Measurements from ENCODE around the gene C14orf119.

C14orf119 gene, protein sequence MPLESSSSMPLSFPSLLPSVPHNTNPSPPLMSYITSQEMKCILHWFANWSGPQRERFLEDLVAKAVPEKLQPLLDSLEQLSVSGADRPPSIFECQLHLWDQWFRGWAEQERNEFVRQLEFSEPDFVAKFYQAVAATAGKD

DNA sequence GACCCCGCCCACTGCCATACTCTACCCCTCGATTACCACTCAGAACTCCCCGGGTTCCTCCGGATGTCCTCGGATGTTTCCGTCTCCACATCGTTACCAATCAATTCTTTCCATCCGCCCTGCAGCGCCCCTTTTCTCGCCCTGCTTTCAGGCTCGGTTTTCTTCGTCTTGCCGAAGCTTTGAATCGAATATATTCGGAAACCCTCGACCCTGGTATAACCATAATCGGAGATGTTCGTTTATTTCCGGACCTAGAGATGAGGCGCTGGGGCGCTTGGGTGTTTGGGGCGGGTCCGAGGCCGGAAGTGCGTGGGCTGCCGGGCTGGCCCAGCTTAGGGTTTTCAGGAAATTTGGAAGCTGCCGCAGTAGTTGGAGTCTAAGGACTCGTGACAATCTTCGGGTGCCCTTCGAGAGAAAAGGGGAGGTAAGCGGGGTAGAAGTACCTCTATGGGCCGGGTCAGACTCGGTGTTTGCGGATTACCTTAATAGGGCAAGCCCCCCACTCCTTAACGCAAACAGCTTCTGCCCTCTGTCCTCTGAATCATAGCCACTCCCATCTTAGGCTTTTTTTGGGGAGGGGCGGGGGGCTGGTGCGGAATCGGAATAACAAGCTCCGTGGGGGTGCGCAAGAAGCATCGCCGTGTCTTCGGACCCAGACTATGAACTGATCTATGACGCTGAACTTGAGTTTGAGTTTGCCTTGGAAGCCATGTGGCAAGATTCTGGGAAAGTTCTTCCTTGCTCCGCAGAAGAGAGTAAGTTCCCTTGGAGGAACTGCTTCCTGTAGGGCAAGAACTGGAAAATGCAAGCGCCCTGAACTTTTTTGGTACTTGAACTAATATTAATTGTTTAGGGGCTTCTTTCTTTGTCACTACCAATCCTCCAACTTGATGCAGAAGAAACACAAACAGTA, at the start of gene C14orf119:
C14orf119 (plus strand) TSS at position 310 of the 913 bp plus-strand sequence. CDS start 2,154 bp downstream, outside the sequence.
- peak in 1 of 2 donors; percentile 99 for DNase-seq (ENCODE audit: low read depth in 2 of 2)

DNA sequence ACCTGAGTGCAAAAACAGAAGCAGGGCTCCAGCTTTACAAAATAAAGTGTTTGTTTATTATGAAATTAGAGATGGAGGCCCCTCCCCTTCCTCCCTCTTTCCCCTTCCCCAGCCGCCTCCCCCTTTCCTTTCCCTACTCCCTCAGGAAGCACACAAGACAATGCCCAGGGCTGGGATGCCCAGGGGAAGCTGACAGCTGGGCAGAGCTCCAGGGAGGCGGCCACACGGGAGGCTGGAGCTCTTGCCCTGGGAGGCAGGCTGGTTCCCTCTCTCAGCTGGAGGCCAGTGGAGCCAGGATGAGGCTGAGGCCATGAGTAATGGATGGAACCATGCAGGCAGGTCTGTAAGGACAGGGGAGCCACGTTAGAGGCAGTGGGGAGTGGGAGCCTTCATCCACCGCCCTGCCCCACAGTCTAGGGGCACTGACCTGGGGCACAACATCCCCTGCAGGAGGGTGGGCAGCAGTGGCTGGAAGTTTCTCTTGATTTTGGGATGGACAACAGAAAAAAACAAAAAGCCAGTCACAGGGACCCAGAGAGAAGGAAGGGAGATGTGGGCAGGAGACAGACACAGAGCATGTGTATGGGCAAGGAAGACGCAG, 48.2 kb upstream of the C14orf119 start:
- no peak for DNase-seq (ENCODE audit: low read depth in 2 of 2)

DNA sequence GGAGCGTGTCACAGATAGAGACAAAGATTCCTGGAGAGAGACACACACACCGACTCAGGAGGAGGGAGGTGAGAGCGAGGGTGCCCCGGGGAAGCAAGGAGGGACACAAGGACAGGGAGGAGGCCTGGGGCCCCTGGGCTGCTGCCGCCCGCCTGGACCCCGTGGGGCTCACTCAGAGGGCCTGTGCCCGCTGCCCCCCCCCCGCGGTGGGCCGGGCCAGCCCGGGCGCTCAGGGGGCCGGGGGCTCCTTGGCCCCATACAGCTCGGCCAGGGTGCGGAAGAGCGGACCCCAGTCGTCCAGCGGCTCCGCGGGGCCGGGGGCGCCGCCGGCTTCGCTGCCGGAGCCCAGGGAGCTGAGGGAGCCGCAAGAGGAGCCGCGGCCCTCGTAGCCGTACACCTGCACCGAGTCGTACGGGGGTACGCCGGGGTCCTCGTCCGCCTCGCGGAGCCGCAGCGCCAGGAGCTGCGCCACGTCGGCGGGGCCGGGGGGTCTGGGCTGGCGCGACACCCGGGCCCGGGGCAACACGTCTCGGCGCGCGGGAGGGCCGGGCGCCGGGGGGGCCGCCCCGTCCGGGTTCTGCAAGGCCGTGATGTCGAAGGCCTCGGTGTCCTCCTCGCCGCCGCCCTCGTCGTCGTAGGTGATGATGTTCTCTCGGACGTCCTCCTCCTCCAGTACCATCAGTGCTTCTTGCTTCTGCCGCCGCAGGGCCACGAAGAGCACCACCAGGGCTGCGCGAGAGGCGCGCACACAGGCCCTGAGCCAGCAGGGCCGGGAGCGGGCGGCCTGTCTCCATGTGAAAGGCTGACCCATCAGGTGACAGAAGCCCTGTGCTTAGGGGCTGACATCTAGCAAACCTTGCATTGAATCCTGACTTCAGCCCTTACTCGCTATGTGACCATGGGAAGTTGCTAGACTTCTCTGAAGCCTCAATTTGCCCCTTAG, 47.3 kb upstream of the C14orf119 start:
- no peak for DNase-seq (ENCODE audit: low read depth in 2 of 2)

DNA sequence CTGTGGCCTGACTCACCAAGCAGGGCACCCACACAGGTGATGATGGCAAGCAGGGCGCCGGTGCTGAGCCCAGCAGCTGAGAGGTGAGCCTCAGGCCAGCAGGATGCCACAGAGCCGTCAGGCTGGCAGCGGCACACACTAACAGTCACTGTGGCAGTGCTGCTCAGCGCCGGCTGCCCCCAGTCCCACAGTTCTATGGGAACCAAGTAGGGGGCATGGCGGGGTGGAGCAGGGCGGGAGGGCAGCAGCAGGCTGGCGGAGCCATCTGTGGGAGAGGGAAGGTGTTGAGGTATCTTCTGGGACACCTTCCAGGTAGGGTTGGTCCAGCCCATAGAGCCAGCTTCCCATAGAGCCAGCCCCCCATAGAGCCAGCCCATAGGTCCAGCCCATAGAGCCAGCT, 46.3 kb upstream of the C14orf119 start:
- no peak for DNase-seq (ENCODE audit: low read depth in 2 of 2)

DNA sequence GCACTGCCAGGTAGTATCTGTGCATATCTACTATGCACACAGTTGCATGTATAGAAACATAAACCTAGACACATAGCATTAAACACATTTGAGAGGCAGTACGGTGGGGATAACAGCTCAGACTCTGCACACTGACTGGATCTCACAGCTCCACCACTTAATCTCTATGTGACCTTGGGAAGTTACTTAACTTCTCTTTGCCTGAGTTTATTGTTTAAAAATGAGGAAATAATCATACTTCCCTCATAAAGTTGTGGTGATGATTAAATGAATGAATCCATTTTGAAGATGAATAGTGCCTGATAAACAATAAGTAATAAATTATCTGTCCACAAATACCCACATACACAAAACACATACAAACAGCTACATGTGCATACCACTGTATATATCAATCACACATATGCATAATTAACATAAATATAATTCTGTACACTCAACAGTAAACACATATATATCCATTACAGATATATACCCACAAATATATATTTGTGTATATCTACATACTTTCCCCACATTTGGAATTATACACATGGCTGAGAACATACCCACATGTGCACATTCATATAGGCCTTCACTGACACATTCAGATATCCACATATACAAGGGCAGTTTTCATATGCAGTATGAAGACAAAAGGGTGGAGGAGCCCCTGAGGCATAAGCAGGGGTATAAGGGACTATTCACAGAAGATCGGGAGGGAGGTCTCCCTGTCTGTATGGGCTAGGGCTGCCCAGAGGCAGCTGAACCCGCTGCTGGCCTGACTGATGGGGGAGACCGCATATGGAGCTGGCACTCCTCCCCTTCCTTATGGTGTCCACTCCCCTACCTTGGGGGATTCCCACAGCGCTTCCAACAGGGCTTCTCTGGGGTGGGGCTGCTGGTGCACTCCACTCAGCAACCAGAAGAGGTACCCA, 43.9 kb upstream of the C14orf119 start:
- no peak for DNase-seq (ENCODE audit: low read depth in 2 of 2)

DNA sequence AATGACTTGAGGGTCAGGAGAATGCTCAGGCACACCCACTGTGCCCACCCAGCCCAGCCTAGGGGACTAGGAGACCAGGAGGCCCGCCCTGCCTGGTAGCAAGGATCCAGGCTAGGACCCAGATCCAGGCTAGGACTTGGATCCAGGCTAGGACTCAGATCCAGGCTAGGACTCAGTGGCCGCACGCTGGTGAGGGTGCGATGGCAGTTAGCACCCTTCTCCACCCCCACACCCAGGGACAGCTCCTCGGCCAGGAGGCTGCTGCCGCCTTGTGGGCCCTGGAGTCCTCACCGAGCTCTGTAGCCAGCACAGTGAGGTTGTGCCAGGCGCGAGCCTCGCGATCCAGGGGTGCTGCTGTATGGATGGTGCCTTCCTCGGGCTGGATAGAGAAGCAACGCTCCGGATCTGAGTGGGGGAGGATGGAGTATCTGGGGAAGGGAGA, 43.1 kb upstream of the C14orf119 start:
- DNase-seq (ENCODE audit: low read depth in 2 of 2) = no peak

DNA sequence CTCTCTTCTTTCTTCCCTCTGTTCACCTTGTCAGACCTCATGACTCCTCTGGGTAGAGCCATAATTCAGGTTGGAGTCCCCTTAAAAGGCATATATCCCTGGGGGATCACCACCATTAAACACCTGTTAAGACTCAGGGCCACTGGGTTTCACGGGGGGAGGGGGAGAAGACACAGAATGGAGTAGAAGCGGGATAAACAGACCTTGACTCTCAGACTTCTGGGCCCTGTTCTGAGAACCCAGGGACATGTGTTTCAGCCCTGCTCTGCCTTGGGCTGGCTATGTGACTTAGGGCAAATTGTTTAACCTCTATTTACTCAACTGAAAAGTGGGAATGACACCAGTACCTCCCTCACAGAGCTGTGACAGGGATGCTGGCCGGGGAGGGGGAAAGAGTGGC, 42.6 kb upstream of the C14orf119 start:
- DNase-seq (ENCODE audit: low read depth in 2 of 2) = no peak

DNA sequence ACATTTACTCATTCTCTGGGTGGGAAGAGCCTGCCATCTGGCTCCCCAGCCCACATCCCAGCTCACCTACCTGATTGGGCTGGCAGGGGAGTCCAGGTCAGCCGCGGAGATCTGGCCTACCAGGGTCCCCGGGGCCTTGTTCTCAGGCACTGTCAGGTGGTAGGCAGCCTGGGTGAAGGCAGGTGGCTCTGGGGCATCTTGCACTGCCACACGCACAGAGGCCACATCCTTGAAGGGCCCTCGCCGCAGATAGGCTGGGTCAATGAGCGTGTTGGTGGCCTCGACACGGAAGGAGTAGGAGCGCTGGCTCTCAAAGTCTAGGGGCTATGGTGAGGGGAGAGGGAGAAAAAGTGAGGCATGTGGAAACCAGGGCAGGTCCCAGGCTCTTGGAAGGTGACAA, 41.9 kb upstream of the C14orf119 start:
- no peak for DNase-seq (ENCODE audit: low read depth in 2 of 2)

DNA sequence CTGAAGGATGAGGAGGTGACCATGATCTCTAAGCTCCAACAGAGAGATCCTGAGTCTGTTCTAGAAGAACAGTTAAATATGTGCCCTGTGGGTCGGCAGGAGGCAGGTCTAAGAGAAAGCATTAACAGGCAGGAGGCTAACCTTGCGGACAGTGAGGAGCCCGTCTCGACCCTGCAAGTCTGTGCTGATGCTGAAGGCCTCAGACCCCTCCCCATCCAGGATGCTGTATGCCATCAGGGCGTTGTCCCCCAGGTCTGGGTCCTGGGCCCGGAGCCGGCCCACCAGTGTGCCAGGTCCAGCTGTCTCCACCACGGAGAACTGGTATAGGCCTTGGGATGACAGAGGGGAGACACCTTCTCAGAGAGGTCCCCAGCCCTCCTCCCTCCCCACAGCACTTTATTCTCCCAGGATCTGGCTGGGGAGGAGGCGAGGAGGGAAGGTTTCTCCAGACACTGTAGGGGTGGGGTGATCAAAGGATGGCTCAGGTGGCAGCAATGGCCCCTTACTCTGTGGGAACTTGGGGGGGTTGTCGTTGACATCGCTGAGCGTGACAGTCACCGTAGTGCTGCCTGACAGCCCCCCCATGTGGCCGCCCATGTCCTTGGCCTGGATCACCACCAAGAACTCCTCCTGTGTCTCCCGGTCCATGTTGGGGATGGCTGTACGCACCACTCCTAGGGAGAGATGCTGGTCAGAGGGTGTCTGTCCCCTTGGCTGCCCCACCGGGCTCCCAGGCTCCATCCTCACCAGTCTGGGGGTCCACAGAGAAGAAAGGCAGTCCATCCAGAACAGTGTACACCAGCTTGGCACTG, 41.1 kb upstream of the C14orf119 start:
- DNase-seq (ENCODE audit: low read depth in 2 of 2) = no peak

DNA sequence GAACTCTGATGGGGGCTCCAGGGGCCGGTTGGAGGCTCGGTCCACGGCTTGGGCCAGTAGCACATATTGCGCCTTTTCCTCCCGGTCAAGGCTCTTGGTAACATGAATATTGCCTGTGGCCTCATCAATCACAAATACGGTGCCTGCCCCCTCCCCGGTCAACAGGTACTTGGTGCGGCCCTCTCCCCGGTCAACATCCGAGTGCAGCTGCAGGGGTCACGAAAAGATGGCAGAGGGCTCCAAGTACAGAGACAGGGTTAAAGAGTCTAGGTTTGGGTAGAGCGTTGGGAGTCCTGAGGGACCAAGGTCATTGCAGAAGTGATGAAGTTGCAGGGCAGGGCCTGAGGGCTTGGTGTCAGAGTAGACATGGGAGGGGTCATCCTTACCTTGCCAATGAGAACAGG, 40.2 kb upstream of the C14orf119 start:
- DNase-seq (ENCODE audit: low read depth in 2 of 2) = no peak

DNA sequence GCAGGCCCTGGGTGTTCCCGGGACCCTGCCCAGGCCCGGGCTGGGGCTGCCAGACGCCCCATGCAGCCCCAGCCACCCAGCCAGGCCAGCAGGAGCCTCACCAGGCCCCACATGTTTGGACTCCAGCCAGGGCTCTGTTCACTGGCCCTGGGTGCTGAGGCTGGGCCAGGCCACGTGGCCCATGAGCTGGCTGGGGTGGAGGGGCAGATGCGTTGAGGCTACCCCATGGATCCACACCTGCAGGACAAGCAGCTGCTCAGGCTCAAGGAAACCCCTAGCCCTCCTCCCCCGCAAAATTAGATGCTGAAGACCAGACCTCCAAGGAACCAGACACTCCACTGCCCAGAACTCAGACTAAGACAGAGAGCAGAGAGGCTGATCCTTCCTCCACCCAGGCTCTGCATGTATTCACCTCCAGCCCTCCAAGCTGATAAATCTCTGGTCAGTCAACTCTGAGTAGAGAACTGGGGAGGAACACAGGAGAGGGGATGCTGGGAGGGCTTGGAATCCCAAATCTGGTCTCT, 39.6 kb upstream of the C14orf119 start:
- no peak for DNase-seq (ENCODE audit: low read depth in 2 of 2)

DNA sequence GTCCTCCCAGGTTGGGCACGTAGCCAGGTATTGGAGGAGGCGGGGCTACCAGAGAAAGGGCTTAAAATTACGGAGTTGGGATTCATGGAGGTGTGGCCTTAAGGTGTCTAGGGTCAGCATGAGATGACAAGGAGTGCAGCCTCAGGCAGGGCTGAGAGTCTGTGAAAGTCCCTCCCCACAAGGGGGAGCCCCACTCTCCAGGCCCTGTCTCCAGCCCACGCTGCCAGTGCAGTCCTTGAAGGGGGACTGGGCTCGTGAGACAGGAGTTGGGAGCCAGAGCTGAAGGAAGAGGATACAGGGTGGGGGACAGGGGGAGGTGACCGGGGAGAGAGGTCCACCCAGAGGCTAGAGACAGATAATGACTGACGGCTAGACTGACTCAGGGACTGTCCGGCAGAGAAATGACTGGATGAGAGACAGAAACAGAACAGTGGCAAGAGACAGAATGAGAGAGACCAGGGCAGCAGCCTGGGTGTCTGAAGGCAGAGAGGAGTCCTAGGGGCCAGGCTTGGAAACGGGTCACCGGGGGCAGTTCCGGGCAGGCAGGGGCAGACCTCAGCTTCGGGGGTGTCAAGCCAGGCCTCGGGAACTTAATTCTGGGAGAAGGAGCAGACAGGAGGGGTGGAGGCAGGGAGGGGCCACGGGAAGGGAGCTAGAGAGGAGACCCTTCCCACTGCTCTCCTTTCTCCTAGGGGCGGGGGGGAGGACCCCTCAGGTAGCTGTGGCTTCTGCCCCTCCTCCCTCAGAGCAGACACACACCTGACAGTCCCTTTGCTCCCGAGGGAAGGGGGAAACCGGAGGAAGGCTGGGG, 39.0 kb upstream of the C14orf119 start:
- DNase-seq (ENCODE audit: low read depth in 2 of 2) = peak; percentile 41 to 45

DNA sequence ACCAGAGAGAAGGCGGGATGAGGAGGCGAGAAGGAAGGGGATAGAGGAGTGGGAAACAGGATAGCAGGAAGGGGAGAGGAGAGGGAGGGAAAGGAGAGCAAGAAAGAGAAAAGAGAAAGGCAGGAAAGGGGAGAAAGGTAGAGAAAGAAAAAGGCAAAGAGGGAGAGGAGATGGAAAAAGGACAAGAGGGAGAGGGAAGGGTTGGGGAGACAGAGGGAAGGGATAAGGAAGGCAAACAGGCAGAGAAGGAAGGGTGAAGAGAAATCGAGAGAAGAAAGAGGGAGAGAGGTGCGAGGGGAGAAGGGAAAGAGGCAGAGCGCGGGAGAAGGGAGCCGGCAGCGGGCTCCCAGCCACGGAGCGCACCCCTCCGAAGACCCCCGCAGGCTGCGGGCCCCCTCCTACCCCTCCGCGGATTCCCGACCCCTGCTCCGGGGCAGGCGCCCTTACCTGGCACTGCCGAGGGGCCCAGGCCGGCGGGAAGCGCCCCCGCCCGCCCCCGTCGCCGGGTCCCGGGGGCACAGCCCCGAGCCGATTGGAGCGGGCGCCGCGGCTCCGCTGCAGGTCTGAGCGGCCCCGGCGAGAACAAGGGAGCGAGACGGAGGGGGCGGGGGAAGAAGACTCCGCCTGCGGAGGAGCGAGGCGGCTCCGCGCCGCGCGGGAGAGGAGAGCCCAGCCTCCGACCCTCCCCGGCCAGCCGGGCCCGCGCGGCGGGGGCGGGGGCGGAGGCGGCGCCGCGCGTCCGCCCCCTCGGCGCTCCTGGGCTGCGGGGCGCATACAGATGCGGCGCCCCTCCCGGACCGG, 38.1 kb upstream of the C14orf119 start, which contains the start of gene CDH24:
CDH24 (minus strand) TSS at position 565 of the 801 bp plus-strand sequence. CDS start 1,787 bp downstream, outside the sequence.
- DNase-seq (ENCODE audit: low read depth in 2 of 2) = peak; percentile 49

DNA sequence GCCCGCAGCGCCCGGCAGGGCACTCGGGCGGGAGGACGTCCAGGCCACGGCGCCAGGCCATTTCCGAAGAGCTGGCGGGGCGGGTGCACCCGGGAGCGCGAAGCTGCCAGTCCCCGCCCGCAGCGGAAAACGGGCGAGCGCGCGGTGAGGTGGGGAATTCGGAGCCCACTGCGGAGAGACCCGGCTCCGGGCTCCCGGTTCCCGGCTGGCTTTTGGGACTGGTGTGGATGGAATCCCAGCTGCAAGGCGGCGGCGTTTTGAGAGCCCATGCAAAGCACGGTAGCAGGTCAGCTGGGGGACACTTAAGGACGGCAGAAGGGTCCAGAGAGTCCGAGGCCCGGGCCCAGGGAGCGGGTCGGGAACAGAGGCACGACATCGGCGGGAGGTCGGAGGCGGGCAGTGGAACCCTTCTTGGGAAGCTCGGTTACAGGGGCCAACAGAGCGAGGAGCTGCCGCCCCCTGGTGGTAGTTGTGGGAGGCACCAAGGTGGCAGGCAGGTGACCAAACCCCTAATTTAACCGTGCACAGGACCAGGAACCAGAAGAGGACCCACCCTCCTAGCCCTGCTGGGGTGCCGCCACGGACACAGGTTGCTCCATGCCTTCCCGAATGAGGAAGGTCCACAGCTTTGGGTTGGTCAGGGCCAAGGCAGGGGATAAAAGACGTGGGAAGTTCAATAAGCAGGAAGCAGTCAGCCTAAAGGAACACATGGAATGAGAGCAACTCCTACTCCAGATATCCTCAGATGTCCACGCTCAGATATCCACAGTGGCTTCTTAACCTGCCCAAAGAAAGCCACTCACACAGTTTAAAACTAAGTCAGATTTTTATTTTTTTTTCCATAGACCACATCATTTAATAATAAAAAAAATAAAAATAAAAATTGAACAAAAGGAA, 37.3 kb upstream of the C14orf119 start:
- peak; percentile 66 to 74 for DNase-seq (ENCODE audit: low read depth in 2 of 2)

DNA sequence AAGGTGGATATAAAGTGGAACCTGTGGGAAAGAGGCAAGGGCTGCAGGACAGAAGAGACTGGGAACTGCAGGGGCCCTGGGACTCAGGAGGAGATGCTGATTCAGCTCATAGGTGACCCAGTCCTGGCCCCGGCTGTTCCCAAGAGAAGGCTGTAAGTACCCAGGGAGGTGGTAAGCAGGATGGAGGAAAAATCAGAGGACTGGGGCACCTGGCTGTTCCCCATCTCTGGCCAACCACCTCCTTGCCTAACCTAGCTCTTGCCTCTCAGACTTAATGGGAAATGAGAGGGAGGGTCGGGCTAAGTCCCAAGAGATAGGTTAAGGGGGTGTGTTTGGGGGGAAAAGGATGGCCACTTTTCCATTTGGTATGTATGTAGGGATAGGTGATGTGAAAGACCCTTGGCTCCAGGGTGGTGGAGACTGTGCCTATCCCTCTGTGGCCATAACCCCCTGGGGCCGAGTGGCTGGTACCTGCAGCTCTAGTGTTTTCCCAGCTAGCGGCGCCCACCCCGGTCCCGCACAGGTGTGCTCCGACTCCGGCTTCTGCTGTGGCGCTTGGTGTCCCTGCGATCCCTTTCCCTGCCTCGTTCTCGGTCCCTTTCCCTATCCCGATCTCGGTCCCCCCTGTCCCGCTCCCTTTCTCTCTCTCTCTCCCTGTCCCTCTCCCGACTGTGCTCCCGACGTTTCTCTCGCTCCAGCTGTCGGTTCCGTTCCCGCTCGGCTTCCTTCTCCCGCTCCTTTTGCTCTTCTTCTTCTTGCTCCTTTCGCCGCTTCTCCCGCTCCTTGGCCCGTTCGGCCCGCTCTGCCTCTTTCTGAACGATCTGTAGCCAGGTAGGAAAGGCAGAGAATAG, 36.4 kb upstream of the C14orf119 start:
- DNase-seq (ENCODE audit: low read depth in 2 of 2) = no peak
